ENCODE data around the gene TTC31. TPM values are rescaled to one million over a fixed set of nuclear protein-coding genes. Genes with fewer than 3 reads are reported as not detected.

The TTC31 gene
- total RNA-seq, 1 experiment from 2014 or later, result 38.3 TPM

- no peak overlapping the region for H3K4me3 Mint-ChIP-seq
- H3K9me3 Mint-ChIP-seq, result no peaks in the 10 kb centered on the region
- H3K27me3 Mint-ChIP-seq (ENCODE audit: low read depth), result peaks cover 44% of the 10 kb centered on the region
- no peak overlapping the region for H3K27ac Mint-ChIP-seq
- peaks cover 39% of the 10 kb centered on the region for H3K36me3 Mint-ChIP-seq
- ChIA-PET CTCF (interaction anchor here (1.0 kb wide), 1 partner anchor 10 kb away, joined by 3 read pairs; the partner anchor contains the start of genes CCDC142 and TTC31), POLR2A (interaction anchor here (1.0 kb wide), 1 partner anchor 9 kb away, joined by 3 read pairs; no protein-coding TSS in a partner anchor)
- TF ChIP-seq SP1 (CRISPR knock-in tag; conservative IDR thresholded peaks at IDR 0.05) (no peak), HMGA2 (CRISPR knock-in tag; IDR thresholded peaks at IDR 0.05) (no peak)
- TF ChIP-seq, protein P1, sequence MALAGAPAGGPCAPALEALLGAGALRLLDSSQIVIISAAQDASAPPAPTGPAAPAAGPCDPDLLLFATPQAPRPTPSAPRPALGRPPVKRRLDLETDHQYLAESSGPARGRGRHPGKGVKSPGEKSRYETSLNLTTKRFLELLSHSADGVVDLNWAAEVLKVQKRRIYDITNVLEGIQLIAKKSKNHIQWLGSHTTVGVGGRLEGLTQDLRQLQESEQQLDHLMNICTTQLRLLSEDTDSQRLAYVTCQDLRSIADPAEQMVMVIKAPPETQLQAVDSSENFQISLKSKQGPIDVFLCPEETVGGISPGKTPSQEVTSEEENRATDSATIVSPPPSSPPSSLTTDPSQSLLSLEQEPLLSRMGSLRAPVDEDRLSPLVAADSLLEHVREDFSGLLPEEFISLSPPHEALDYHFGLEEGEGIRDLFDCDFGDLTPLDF (CRISPR knock-in tag; IDR thresholded peaks at IDR 0.05), result no peak
- DNase-seq (ENCODE audit: low spot score), result no peak
- no peak for ATAC-seq
- H3K4me1 Mint-ChIP-seq, result peaks cover 12% of the 10 kb centered on the region
Measured at GRCh38 chr2:74493546-74493945, 10.7 kb downstream of the TTC31 start.

- Mint-ChIP-seq H3K27me3 (ENCODE audit: low read depth) (peaks cover 63% of the 10 kb centered on the region), H3K27ac (no peak overlapping the region), H3K9me3 (no peaks in the 10 kb centered on the region), H3K36me3 (peaks cover 34% of the 10 kb centered on the region), H3K4me3 (no peak overlapping the region), H3K4me1 (peaks cover 23% of the 10 kb centered on the region)
- DNase-seq (ENCODE audit: low spot score) (no peak), ATAC-seq (no peak)
- ChIA-PET CTCF (no interaction called here), POLR2A (no interaction called here)
- TF ChIP-seq ZNF425 (CRISPR knock-in tag; conservative IDR thresholded peaks at IDR 0.05) (no peak), CBFB (CRISPR knock-in tag; IDR thresholded peaks at IDR 0.05; ENCODE audit: low read depth) (no peak), GRHL2 (CRISPR knock-in tag; IDR thresholded peaks at IDR 0.05; ENCODE audit: insufficient replicate concordance, severe bottlenecking) (no peak), TP53 (CRISPR knock-in tag; IDR thresholded peaks at IDR 0.05) (no peak), ZNF396 (CRISPR knock-in tag; IDR thresholded peaks at IDR 0.05; ENCODE audit: borderline replicate concordance) (no peak), E2F5 (CRISPR knock-in tag; IDR thresholded peaks at IDR 0.05) (no peak), TCF7 (CRISPR knock-in tag; IDR thresholded peaks at IDR 0.05; ENCODE audit: low read depth) (no peak), AR (CRISPR knock-in tag; IDR thresholded peaks at IDR 0.05) (no peak), KAT7 (CRISPR knock-in tag; IDR thresholded peaks at IDR 0.05; ENCODE audit: borderline replicate concordance) (no peak), ZNF263 (CRISPR knock-in tag; IDR thresholded peaks at IDR 0.05; ENCODE audit: low read depth) (no peak), ATF1 (CRISPR knock-in tag; IDR thresholded peaks at IDR 0.05) (no peak), TEAD4 (CRISPR knock-in tag; IDR thresholded peaks at IDR 0.05) (no peak)
- TF ChIP-seq, protein P2, sequence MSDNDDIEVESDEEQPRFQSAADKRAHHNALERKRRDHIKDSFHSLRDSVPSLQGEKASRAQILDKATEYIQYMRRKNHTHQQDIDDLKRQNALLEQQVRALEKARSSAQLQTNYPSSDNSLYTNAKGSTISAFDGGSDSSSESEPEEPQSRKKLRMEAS (CRISPR knock-in tag; IDR thresholded peaks at IDR 0.05), result no peak
- TF ChIP-seq, protein P3, sequence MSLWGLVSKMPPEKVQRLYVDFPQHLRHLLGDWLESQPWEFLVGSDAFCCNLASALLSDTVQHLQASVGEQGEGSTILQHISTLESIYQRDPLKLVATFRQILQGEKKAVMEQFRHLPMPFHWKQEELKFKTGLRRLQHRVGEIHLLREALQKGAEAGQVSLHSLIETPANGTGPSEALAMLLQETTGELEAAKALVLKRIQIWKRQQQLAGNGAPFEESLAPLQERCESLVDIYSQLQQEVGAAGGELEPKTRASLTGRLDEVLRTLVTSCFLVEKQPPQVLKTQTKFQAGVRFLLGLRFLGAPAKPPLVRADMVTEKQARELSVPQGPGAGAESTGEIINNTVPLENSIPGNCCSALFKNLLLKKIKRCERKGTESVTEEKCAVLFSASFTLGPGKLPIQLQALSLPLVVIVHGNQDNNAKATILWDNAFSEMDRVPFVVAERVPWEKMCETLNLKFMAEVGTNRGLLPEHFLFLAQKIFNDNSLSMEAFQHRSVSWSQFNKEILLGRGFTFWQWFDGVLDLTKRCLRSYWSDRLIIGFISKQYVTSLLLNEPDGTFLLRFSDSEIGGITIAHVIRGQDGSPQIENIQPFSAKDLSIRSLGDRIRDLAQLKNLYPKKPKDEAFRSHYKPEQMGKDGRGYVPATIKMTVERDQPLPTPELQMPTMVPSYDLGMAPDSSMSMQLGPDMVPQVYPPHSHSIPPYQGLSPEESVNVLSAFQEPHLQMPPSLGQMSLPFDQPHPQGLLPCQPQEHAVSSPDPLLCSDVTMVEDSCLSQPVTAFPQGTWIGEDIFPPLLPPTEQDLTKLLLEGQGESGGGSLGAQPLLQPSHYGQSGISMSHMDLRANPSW (CRISPR knock-in tag; conservative IDR thresholded peaks at IDR 0.05; ENCODE audit: low read depth), result no peak
- TF ChIP-seq, protein P4, sequence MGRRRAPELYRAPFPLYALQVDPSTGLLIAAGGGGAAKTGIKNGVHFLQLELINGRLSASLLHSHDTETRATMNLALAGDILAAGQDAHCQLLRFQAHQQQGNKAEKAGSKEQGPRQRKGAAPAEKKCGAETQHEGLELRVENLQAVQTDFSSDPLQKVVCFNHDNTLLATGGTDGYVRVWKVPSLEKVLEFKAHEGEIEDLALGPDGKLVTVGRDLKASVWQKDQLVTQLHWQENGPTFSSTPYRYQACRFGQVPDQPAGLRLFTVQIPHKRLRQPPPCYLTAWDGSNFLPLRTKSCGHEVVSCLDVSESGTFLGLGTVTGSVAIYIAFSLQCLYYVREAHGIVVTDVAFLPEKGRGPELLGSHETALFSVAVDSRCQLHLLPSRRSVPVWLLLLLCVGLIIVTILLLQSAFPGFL (CRISPR knock-in tag; IDR thresholded peaks at IDR 0.05; ENCODE audit: borderline replicate concordance), result no peak
Measured at GRCh38 chr2:74495440-74495839, 12.6 kb downstream of the TTC31 start.
